NCI-H2171 treated with DMSO at 0.1 percent for 48 hours (cell line): ENCODE data around the gene SLC5A1.
A peak's percentile ranks its signal among the peaks of the same experiment; 100 is the strongest.

Experiments
- DNase-seq: peaks from one replicate; lab custom pipeline; 2025; lab: John Stamatoyannopoulos, UW

SLC5A1 gene

GRCh38 chr22:32050678-32051515, 7.8 kb downstream of the SLC5A1 start:
- DNase-seq = peak; percentile 90

GRCh38 chr22:32052244-32052643, 9.2 kb downstream of the SLC5A1 start:
- no peak for DNase-seq

GRCh38 chr22:32052936-32053791, 10.1 kb downstream of the SLC5A1 start:
- DNase-seq = peak; percentile 87

- no peak for DNase-seq
These were observed 12.0 kb downstream of the SLC5A1 start for GRCh38 chr22:32055069-32055468.

- DNase-seq = no peak
These were observed 15.7 kb downstream of the SLC5A1 start for GRCh38 chr22:32058656-32059260.

GRCh38 chr22:32059426-32059825, 16.4 kb downstream of the SLC5A1 start:
- no peak for DNase-seq

GRCh38 chr22:32063701-32064100, 20.6 kb downstream of the SLC5A1 start:
- DNase-seq = no peak

GRCh38 chr22:32066820-32067219, 23.8 kb downstream of the SLC5A1 start:
- DNase-seq = no peak

- no peak for DNase-seq
These were observed 24.6 kb downstream of the SLC5A1 start for GRCh38 chr22:32067613-32068012.

- DNase-seq = no peak
These were observed 26.7 kb downstream of the SLC5A1 start for GRCh38 chr22:32069579-32070372.

GRCh38 chr22:32073262-32073661, 30.2 kb downstream of the SLC5A1 start:
- DNase-seq = no peak

- no peak for DNase-seq
These were observed 30.8 kb downstream of the SLC5A1 start for GRCh38 chr22:32073823-32074380.

- no peak for DNase-seq
These were observed 33.1 kb downstream of the SLC5A1 start for GRCh38 chr22:32075997-32076760.

- DNase-seq = no peak
These were observed 33.7 kb downstream of the SLC5A1 start for GRCh38 chr22:32076761-32077084.

GRCh38 chr22:32077151-32077550, 34.1 kb downstream of the SLC5A1 start:
- no peak for DNase-seq

GRCh38 chr22:32079130-32080089, 36.3 kb downstream of the SLC5A1 start:
- no peak for DNase-seq

GRCh38 chr22:32080904-32081303, 37.8 kb downstream of the SLC5A1 start:
- DNase-seq = peak; percentile 61

GRCh38 chr22:32082331-32082730, 39.3 kb downstream of the SLC5A1 start:
- no peak for DNase-seq

- no peak for DNase-seq
These were observed 39.9 kb downstream of the SLC5A1 start for GRCh38 chr22:32083000-32083399.

- DNase-seq = no peak
These were observed 40.8 kb downstream of the SLC5A1 start for GRCh38 chr22:32083814-32084213.
